TTC549 (cell line): Measurements from ENCODE around the gene THBS1.

Source experiments
- FAIRE-seq: peaks from 2 replicates; lab custom pipeline; 2012; peaks lifted over from hg19 to GRCh38; lab: Jason Lieb, UNC

Gene THBS1

GRCh38 chr15:39589815-39590644 lies 9.2 kb downstream of the THBS1 start:
- no peak for FAIRE-seq

- FAIRE-seq: no peak
Observed at GRCh38 chr15:39591141-39591895, 10.4 kb downstream of the THBS1 start.

- FAIRE-seq: no peak
Observed at GRCh38 chr15:39591896-39592315, 11.0 kb downstream of the THBS1 start.

GRCh38 chr15:39592500-39592899 lies 11.6 kb downstream of the THBS1 start:
- FAIRE-seq: no peak

GRCh38 chr15:39593071-39593655 lies 12.3 kb downstream of the THBS1 start:
- no peak for FAIRE-seq

- FAIRE-seq: no peak
Observed at GRCh38 chr15:39593656-39594445, 13.0 kb downstream of the THBS1 start.

GRCh38 chr15:39594446-39595337 lies 13.8 kb downstream of the THBS1 start:
- FAIRE-seq: no peak

GRCh38 chr15:39595338-39596221 lies 14.7 kb downstream of the THBS1 start:
- no peak for FAIRE-seq

GRCh38 chr15:39596358-39597051 lies 15.6 kb downstream of the THBS1 start:
- FAIRE-seq: no peak

- FAIRE-seq: no peak
Observed at GRCh38 chr15:39597336-39597735, 16.5 kb downstream of the THBS1 start.

- no peak for FAIRE-seq
Observed at GRCh38 chr15:39597751-39598185, 16.9 kb downstream of the THBS1 start.

GRCh38 chr15:39598186-39598850 lies 17.4 kb downstream of the THBS1 start:
- no peak for FAIRE-seq

- FAIRE-seq: no peak
Observed at GRCh38 chr15:39598958-39599845, 18.3 kb downstream of the THBS1 start.

- FAIRE-seq: no peak
Observed at GRCh38 chr15:39599871-39600270, 19.0 kb downstream of the THBS1 start.

- FAIRE-seq: no peak
Observed at GRCh38 chr15:39602143-39602542, 21.3 kb downstream of the THBS1 start.

GRCh38 chr15:39605146-39605545 lies 24.3 kb downstream of the THBS1 start:
- FAIRE-seq: no peak

- no peak for FAIRE-seq
Observed at GRCh38 chr15:39608185-39609139, 27.6 kb downstream of the THBS1 start.
